Calu3 (cell line): ENCODE results near the gene DNASE1L1. TPM values are rescaled to one million over a fixed set of nuclear protein-coding genes. Genes with fewer than 3 reads are reported as not detected.

Experiments
- BruUV-seq: library from RNA; stranded (reverse); fragments of 400-500 nt; replicated peaks from 2 replicates; lab custom pipeline; 2021; lab: Mats Ljungman, UMichigan
- CTCF ChIA-PET: fragments of 300-600 bp; sonication (Branson Sonifier 250); formaldehyde crosslinking; loops from one replicate; lab custom pipeline; 2022; ENCODE audit warnings: antibody characterized with exemption; lab: Charles Lee
- DNase-seq: peaks from one replicate; pipeline ENCODE4 v3.0.0; 2022
- H3K27ac Mint-ChIP-seq: one replicate; pipeline ENCODE4 v1.8.0; 2022; ENCODE audit warnings: mixed read lengths; ENCODE audit not compliant: unreplicated experiment
- H3K27me3 Mint-ChIP-seq: one replicate; pipeline ENCODE4 v1.8.0; 2022; ENCODE audit warnings: mixed read lengths; ENCODE audit not compliant: unreplicated experiment
- H3K36me3 Mint-ChIP-seq: one replicate; pipeline ENCODE4 v1.8.0; 2022; ENCODE audit warnings: mild to moderate bottlenecking, moderate library complexity, mixed read lengths; ENCODE audit not compliant: insufficient read depth, unreplicated experiment
- H3K4me1 Mint-ChIP-seq: one replicate; pipeline ENCODE4 v1.8.0; 2022; ENCODE audit warnings: mild to moderate bottlenecking, low read depth, mixed read lengths; ENCODE audit not compliant: unreplicated experiment
- H3K4me3 Mint-ChIP-seq: one replicate; pipeline ENCODE4 v1.8.0; 2022; ENCODE audit warnings: mild to moderate bottlenecking, low read depth, moderate library complexity, mixed read lengths; ENCODE audit not compliant: unreplicated experiment
- H3K9me3 Mint-ChIP-seq: one replicate; pipeline ENCODE4 v1.8.0; 2022; ENCODE audit warnings: low read depth, mixed read lengths; ENCODE audit not compliant: unreplicated experiment
- intact Hi-C: fragments of 100-400 bp; cut with micrococcal nuclease; formaldehyde crosslinking; loops from one replicate; pipeline ENCODE4 v1.10.0; 2022; ENCODE audit not compliant: unreplicated experiment
- total RNA-seq: library from RNA; stranded (reverse); gene quantifications from 2 replicates; pipeline ENCODE4 v1.2.3, GENCODE V29; 2022
- TF ChIP-seq, protein P1 (sequence below): fragments of 200-600 bp; IDR thresholded peaks from one replicate; pipeline ENCODE4 v1.8.0; 2022; ENCODE audit warnings: antibody characterized with exemption; ENCODE audit not compliant: unreplicated experiment

The DNASE1L1 gene
- total RNA-seq, 1 experiment from 2014 or later, result 30.6 TPM

DNA sequence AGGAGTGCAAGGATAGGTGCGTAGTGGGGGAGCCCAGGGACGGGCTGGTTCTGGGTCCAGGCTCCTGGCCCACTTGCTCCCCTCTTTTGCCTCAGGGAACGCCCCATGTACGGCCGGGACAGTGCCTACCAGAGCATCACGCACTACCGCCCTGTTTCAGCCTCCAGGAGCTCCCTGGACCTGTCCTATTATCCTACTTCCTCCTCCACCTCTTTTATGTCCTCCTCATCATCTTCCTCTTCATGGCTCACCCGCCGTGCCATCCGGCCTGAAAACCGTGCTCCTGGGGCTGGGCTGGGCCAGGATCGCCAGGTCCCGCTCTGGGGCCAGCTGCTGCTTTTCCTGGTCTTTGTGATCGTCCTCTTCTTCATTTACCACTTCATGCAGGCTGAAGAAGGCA, 28.3 kb downstream of the DNASE1L1 start:
- H3K4me1 Mint-ChIP-seq, result peaks cover 12% of the 10 kb centered on the region
- peak overlapping the region; percentile 86 for H3K27ac Mint-ChIP-seq
- peaks cover 48% of the 10 kb centered on the region for H3K36me3 Mint-ChIP-seq
- intact Hi-C loops, result no loop called here
- no peak for DNase-seq
- TF ChIP-seq, protein P1, sequence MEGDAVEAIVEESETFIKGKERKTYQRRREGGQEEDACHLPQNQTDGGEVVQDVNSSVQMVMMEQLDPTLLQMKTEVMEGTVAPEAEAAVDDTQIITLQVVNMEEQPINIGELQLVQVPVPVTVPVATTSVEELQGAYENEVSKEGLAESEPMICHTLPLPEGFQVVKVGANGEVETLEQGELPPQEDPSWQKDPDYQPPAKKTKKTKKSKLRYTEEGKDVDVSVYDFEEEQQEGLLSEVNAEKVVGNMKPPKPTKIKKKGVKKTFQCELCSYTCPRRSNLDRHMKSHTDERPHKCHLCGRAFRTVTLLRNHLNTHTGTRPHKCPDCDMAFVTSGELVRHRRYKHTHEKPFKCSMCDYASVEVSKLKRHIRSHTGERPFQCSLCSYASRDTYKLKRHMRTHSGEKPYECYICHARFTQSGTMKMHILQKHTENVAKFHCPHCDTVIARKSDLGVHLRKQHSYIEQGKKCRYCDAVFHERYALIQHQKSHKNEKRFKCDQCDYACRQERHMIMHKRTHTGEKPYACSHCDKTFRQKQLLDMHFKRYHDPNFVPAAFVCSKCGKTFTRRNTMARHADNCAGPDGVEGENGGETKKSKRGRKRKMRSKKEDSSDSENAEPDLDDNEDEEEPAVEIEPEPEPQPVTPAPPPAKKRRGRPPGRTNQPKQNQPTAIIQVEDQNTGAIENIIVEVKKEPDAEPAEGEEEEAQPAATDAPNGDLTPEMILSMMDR, result no peak
- no peaks in the 10 kb centered on the region for H3K9me3 Mint-ChIP-seq
- CTCF ChIA-PET, result no interaction called here
- BruUV-seq, result no TSS peak
- H3K4me3 Mint-ChIP-seq, result peak overlapping the region; percentile 81
- no peaks in the 10 kb centered on the region for H3K27me3 Mint-ChIP-seq

GRCh38 chrX:154380153-154380552, 28.9 kb downstream of the DNASE1L1 start:
- H3K9me3 Mint-ChIP-seq, result no peaks in the 10 kb centered on the region
- peak overlapping the region; percentile 86 for H3K27ac Mint-ChIP-seq
- H3K36me3 Mint-ChIP-seq, result peaks cover 50% of the 10 kb centered on the region
- CTCF ChIA-PET, result no interaction called here
- BruUV-seq, result TSS peak; percentile 77
- TF ChIP-seq, protein P1, result no peak
- DNase-seq, result no peak
- peaks cover 12% of the 10 kb centered on the region for H3K4me1 Mint-ChIP-seq
- intact Hi-C loops, result no loop called here
- H3K27me3 Mint-ChIP-seq, result no peaks in the 10 kb centered on the region
- peak overlapping the region; percentile 81 for H3K4me3 Mint-ChIP-seq

DNA sequence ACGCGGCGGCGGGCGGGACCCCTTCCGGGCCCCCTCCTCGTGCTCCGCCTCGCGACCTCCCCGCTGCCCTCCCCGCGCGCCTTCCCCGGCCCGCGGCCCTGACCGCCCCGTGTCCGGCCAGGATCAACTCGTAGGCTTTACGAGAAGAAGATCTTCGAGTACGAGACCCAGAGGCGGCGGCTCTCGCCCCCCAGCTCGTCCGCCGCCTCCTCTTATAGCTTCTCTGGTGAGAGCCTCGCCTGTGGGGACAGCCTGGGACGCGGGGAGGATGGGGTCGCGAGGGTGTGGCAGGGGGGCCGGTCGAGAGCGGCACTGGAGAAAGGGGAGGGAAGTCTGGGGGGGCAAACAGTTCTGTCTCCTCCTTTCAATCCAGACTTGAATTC, 29.5 kb downstream of the DNASE1L1 start:
- Mint-ChIP-seq H3K4me1 (peaks cover 12% of the 10 kb centered on the region), H3K4me3 (peak overlapping the region; percentile 81), H3K27me3 (no peaks in the 10 kb centered on the region), H3K27ac (peak overlapping the region; percentile 86), H3K36me3 (peaks cover 56% of the 10 kb centered on the region), H3K9me3 (no peaks in the 10 kb centered on the region)
- intact Hi-C loops, result no loop called here
- TF ChIP-seq, protein P1, result no peak
- CTCF ChIA-PET, result interaction anchor here (0.7 to 1.0 kb wide), 2 partner anchors 113 to 432 kb away, joined by 3 read pairs; no protein-coding TSS in a partner anchor
- no TSS peak for BruUV-seq
- DNase-seq, result no peak

DNA sequence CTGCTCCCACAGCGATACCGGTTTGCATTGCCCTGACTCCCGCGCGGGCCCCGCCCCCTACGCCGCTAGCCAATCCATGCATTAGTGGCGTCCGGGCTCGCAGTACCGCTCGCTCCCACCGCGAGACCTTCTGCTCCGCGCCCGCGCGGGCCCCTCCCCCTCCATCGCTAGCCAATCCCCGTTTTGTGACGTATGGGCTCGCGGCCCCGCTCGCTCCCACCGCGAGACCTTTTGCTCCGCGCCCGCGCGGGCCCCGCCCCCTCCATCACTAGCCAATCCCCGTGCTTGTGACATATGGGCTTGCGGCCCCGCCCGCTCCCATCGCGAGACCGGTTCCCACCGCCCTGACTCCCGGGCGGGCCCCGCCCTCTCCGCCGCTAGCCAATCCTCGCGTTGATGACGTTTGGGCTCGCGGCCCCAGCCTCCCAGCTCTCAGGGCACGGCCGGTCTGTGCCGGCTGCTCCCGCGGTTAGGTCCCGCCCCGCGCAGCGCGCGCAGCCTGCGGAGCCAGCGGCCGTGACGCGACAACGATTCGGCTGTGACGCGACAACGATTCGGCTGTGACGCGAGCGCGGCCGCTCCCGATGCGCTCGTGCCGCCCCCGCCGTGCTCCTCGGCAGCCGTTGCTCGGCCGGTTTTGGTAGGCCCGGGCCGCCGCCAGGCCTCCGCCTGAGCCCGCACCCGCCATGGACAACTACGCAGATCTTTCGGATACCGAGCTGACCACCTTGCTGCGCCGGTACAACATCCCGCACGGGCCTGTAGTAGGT, 30.1 kb downstream of the DNASE1L1 start, which contains the start of gene EMD:
EMD (plus strand) TSS at position 497 of the 770 bp plus-strand sequence; CDS start at position 687, 190 bp downstream.
- intact Hi-C loops, result no loop called here
- TF ChIP-seq, protein P1, result no peak
- H3K4me3 Mint-ChIP-seq, result peak within 1 kb of the TSS; percentile 81
- DNase-seq, result peak; percentile 99
- H3K4me1 Mint-ChIP-seq, result peaks cover 12% of the 10 kb centered on the region
- no peaks in the 10 kb centered on the region for H3K27me3 Mint-ChIP-seq
- CTCF ChIA-PET, result interaction anchor here (0.7 to 1.0 kb wide), 2 partner anchors 114 to 432 kb away, joined by 3 read pairs; no protein-coding TSS in a partner anchor
- peaks cover 57% of the 10 kb centered on the region for H3K36me3 Mint-ChIP-seq
- H3K27ac Mint-ChIP-seq, result peak within 1 kb of the TSS; percentile 86
- no peaks in the 10 kb centered on the region for H3K9me3 Mint-ChIP-seq
- BruUV-seq, result no TSS peak
